ENCODE data around the gene ZNF765.

DNA sequence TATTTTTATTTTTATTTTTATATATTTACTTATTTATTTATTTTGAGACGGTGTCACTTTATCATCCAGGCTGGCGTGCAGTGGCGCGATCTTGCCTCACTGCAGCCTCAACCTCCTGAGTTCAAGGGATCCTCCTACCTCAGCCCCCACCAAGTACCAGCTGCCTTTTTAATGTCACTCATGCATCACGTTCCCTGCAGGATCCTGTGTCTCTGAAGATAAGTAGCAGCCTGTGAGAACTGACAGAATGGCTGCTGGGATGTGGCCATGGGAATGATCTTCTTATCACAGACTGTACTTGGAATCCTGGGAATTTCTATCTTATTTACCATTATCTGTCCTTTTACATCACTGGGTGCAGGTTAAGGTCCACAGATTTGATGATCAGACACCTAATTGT, 27.6 kb downstream of the ZNF765 start:
- TF ChIP-seq ESRRA (CRISPR knock-in tag; IDR thresholded peaks at IDR 0.05; ENCODE audit: borderline replicate concordance): no peak
- TF ChIP-seq, protein P1, sequence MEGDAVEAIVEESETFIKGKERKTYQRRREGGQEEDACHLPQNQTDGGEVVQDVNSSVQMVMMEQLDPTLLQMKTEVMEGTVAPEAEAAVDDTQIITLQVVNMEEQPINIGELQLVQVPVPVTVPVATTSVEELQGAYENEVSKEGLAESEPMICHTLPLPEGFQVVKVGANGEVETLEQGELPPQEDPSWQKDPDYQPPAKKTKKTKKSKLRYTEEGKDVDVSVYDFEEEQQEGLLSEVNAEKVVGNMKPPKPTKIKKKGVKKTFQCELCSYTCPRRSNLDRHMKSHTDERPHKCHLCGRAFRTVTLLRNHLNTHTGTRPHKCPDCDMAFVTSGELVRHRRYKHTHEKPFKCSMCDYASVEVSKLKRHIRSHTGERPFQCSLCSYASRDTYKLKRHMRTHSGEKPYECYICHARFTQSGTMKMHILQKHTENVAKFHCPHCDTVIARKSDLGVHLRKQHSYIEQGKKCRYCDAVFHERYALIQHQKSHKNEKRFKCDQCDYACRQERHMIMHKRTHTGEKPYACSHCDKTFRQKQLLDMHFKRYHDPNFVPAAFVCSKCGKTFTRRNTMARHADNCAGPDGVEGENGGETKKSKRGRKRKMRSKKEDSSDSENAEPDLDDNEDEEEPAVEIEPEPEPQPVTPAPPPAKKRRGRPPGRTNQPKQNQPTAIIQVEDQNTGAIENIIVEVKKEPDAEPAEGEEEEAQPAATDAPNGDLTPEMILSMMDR (IDR thresholded peaks at IDR 0.05): no peak
- no peak for TF ChIP-seq ZNF138 (CRISPR knock-in tag; conservative IDR thresholded peaks at IDR 0.05)
- no peak for TF ChIP-seq FOXK1 (CRISPR knock-in tag; IDR thresholded peaks at IDR 0.05)
- TF ChIP-seq, protein P2, sequence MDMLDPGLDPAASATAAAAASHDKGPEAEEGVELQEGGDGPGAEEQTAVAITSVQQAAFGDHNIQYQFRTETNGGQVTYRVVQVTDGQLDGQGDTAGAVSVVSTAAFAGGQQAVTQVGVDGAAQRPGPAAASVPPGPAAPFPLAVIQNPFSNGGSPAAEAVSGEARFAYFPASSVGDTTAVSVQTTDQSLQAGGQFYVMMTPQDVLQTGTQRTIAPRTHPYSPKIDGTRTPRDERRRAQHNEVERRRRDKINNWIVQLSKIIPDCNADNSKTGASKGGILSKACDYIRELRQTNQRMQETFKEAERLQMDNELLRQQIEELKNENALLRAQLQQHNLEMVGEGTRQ (CRISPR knock-in tag; IDR thresholded peaks at IDR 0.05): no peak
- TF ChIP-seq, protein P3, sequence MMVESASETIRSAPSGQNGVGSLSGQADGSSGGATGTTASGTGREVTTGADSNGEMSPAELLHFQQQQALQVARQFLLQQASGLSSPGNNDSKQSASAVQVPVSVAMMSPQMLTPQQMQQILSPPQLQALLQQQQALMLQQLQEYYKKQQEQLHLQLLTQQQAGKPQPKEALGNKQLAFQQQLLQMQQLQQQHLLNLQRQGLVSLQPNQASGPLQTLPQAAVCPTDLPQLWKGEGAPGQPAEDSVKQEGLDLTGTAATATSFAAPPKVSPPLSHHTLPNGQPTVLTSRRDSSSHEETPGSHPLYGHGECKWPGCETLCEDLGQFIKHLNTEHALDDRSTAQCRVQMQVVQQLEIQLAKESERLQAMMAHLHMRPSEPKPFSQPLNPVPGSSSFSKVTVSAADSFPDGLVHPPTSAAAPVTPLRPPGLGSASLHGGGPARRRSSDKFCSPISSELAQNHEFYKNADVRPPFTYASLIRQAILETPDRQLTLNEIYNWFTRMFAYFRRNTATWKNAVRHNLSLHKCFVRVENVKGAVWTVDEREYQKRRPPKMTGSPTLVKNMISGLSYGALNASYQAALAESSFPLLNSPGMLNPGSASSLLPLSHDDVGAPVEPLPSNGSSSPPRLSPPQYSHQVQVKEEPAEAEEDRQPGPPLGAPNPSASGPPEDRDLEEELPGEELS (CRISPR knock-in tag; IDR thresholded peaks at IDR 0.05): no peak
- TF ChIP-seq CREB1 (CRISPR knock-in tag; IDR thresholded peaks at IDR 0.05): no peak
- TF ChIP-seq, protein P4, sequence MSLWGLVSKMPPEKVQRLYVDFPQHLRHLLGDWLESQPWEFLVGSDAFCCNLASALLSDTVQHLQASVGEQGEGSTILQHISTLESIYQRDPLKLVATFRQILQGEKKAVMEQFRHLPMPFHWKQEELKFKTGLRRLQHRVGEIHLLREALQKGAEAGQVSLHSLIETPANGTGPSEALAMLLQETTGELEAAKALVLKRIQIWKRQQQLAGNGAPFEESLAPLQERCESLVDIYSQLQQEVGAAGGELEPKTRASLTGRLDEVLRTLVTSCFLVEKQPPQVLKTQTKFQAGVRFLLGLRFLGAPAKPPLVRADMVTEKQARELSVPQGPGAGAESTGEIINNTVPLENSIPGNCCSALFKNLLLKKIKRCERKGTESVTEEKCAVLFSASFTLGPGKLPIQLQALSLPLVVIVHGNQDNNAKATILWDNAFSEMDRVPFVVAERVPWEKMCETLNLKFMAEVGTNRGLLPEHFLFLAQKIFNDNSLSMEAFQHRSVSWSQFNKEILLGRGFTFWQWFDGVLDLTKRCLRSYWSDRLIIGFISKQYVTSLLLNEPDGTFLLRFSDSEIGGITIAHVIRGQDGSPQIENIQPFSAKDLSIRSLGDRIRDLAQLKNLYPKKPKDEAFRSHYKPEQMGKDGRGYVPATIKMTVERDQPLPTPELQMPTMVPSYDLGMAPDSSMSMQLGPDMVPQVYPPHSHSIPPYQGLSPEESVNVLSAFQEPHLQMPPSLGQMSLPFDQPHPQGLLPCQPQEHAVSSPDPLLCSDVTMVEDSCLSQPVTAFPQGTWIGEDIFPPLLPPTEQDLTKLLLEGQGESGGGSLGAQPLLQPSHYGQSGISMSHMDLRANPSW (CRISPR knock-in tag; conservative IDR thresholded peaks at IDR 0.05; ENCODE audit: low read depth): no peak
- TF ChIP-seq NFE2L1 (CRISPR knock-in tag; IDR thresholded peaks at IDR 0.05): no peak
- no peak for TF ChIP-seq TCF7 (CRISPR knock-in tag; IDR thresholded peaks at IDR 0.05; ENCODE audit: low read depth)
